ENCODE measurements around the gene TGFBI.
A peak's percentile ranks its signal among the peaks of the same experiment; 100 is the strongest.

Gene TGFBI

DNA sequence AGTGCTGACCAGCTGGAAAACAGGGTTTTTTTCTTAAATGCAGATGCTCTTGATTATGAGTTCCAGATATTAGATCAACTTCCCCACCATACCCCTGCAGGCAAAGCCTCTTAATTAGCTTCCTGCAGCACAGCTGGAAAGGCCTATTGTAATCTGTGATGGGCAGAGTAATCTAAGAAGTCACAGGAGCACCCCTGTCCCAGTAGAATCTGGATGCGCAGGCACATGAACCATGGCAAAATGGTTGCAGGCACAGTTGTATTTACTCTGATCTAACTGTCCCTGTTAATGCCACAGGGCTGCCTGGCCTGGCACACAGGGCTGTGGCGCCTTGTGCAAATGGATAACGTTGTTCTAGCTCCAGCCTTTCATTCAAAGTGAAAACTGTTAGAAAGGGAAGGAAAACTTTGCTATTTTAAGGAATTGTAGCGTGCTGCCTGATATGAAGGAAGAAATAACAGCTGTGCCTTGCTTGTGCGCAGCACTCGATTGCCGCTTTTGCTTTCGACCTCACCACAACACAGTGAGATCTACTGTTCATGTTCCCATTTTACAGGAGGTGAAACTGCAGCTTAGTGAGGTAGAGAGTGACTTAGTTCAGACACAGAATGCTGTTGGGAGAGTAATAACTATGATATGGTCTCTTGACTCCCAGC, 2.3 kb downstream of the TGFBI start:
- TF ChIP-seq MYC (IDR thresholded peaks at IDR 0.05; ENCODE audit: low read depth, low read length) (no peak), CTCF (IDR thresholded peaks at IDR 0.05; ENCODE audit: low read depth, low read length) (no peak), MAX (IDR thresholded peaks at IDR 0.05; ENCODE audit: low read depth, low read length) (no peak), POLR2A (IDR thresholded peaks at IDR 0.05; ENCODE audit: extremely low read depth, insufficient read length) (no peak)
- H3K4me3 ChIP-seq (ENCODE audit: low read depth, low read length): no peak overlapping the region
- no peak for DNase-seq (ENCODE audit: low read depth)

DNA sequence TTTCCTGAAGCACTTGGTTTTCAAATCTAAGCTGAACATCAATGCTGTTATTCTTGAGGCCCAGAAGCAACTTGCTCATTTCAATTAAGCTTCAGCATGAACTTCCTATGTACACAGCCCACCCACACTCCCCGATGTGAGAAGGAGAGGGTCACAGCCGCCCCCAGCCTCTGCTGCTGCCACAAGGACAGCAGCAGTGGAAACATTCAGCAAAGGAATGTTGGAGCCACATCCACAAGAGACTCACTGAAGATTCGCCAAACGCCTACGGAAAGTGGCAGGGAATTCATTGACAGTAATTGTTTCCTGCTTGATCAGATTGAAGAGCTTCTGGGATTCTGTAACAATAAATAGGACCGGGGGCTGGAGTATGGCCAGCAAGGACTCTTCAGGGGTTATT, 2.9 kb downstream of the TGFBI start:
- DNase-seq (ENCODE audit: low read depth): no peak
- no peak overlapping the region for H3K4me3 ChIP-seq (ENCODE audit: low read depth, low read length)
- TF ChIP-seq MYC (IDR thresholded peaks at IDR 0.05; ENCODE audit: low read depth, low read length): no peak
- TF ChIP-seq MAX (IDR thresholded peaks at IDR 0.05; ENCODE audit: low read depth, low read length): no peak
- no peak for TF ChIP-seq POLR2A (IDR thresholded peaks at IDR 0.05; ENCODE audit: extremely low read depth, insufficient read length)
- no peak for TF ChIP-seq CTCF (IDR thresholded peaks at IDR 0.05; ENCODE audit: low read depth, low read length)

- peak; percentile 56 for DNase-seq (ENCODE audit: low read depth)
- TF ChIP-seq POLR2A (IDR thresholded peaks at IDR 0.05; ENCODE audit: extremely low read depth, insufficient read length) (no peak), MYC (IDR thresholded peaks at IDR 0.05; ENCODE audit: low read depth, low read length) (no peak), MAX (IDR thresholded peaks at IDR 0.05; ENCODE audit: low read depth, low read length) (no peak), CTCF (IDR thresholded peaks at IDR 0.05; ENCODE audit: low read depth, low read length) (no peak)
- H3K4me3 ChIP-seq (ENCODE audit: low read depth, low read length): no peak overlapping the region
These were observed 3.8 kb downstream of the TGFBI start for GRCh38 chr5:136032564-136032963.

- TF ChIP-seq MAX (IDR thresholded peaks at IDR 0.05; ENCODE audit: low read depth, low read length): no peak
- no peak for TF ChIP-seq CTCF (IDR thresholded peaks at IDR 0.05; ENCODE audit: low read depth, low read length)
- TF ChIP-seq POLR2A (IDR thresholded peaks at IDR 0.05; ENCODE audit: extremely low read depth, insufficient read length): no peak
- no peak for DNase-seq (ENCODE audit: low read depth)
- no peak overlapping the region for H3K4me3 ChIP-seq (ENCODE audit: low read depth, low read length)
These were observed 4.4 kb downstream of the TGFBI start for GRCh38 chr5:136033234-136033633.

DNA sequence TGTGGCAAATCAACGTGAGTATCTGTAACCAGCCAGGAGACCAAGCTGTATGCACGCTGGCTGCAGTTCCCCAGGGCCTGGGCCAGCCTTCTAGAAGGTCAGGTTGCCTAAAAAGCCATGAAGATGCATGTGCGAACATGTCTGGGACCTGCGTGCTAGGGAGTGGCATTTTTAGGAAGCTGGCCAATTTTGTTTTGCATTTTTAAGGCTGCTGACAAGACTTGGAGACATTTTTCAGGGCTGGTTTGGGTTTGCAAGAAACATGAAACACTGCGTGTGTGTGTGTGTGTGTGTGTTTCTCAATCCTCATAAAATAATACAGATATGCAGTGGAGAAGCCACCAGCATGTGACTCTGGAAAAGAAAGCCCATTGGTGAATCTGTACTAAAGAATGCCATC, 5.1 kb downstream of the TGFBI start:
- no peak overlapping the region for H3K4me3 ChIP-seq (ENCODE audit: low read depth, low read length)
- TF ChIP-seq POLR2A (IDR thresholded peaks at IDR 0.05; ENCODE audit: extremely low read depth, insufficient read length) (no peak), MAX (IDR thresholded peaks at IDR 0.05; ENCODE audit: low read depth, low read length) (no peak)
- no peak for DNase-seq (ENCODE audit: low read depth)

DNA sequence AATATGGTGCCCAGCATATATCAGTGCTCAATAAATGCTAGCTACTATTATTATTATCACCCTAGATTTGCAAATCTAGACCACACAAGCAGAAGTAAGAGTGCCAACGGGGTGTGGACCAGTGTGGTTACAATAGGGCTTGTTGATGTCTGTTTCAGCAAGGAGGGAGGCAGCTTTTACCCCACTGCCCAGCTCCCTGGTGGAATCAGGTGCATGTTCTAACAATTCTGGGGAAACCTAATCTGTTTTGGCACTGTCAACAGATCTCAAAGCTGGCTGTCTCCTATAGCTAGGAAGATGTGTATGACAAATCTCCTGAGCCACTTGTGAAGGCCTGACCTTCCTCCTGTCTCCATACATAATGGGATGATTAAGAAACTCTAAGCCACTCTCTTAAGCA, 5.7 kb downstream of the TGFBI start:
- TF ChIP-seq MYC (IDR thresholded peaks at IDR 0.05; ENCODE audit: low read depth, low read length): no peak
- no peak for TF ChIP-seq CTCF (IDR thresholded peaks at IDR 0.05; ENCODE audit: low read depth, low read length)
- TF ChIP-seq MAX (IDR thresholded peaks at IDR 0.05; ENCODE audit: low read depth, low read length): no peak
- TF ChIP-seq POLR2A (IDR thresholded peaks at IDR 0.05; ENCODE audit: extremely low read depth, insufficient read length): no peak
- no peak overlapping the region for H3K4me3 ChIP-seq (ENCODE audit: low read depth, low read length)
- DNase-seq (ENCODE audit: low read depth): no peak

All from NB4 (cell line).